HepG2 (cell line): ENCODE measurements around the gene PAPPA. TPM values are rescaled to one million over a fixed set of nuclear protein-coding genes. Genes with fewer than 3 reads are reported as not detected.

ENCODE experiments used
- ATAC-seq: fragments of 200-7000 bp; cut with Tn5 transposase; 3 replicates; pipeline ENCODE4 v1.9.1; 2020; ENCODE audit warnings: mild to moderate bottlenecking, moderate library complexity
- BruUV-seq: library from RNA; stranded (reverse); fragments of 400-500 nt; replicated peaks from 2 replicates; lab custom pipeline; 2021; lab: Mats Ljungman, UMichigan
- CTCF ChIA-PET: fragments of 300-600 bp; formaldehyde crosslinking; extraction: SDS; loops from one replicate; lab custom pipeline; 2021; ENCODE audit warnings: low total read pairs, inconsistent platforms, low intra/inter-chr PET ratio; lab: Yijun Ruan, JAX
- POLR2A ChIA-PET: fragments of 350-600 bp; sonication (Branson Sonifier 250); formaldehyde crosslinking; loops from one replicate; lab custom pipeline; 2020; ENCODE audit warnings: antibody characterized with exemption, inconsistent platforms; lab: Yijun Ruan, JAX
- DNase-seq: peaks from one replicate; pipeline ENCODE4 v3.0.0-alpha.2; 2015; ENCODE audit warnings: low spot score
- FAIRE-seq: peaks from 3 replicates; lab custom pipeline; 2011; peaks lifted over from hg19 to GRCh38; lab: Jason Lieb, UNC
- H2AFZ ChIP-seq: one replicate; pipeline ENCODE4 v1.6.1; 2011; ENCODE audit warnings: low read length, inconsistent platforms
- H3K27ac ChIP-seq: fragments of 300-600 bp; 3 replicates; pipeline ENCODE4 v1.8.0; 2011; ENCODE audit warnings: mixed run types, mild to moderate bottlenecking, mixed read lengths, low read length, inconsistent platforms; ENCODE audit not compliant: insufficient read depth; ENCODE audit errors: extremely low read length
- H3K27me3 ChIP-seq, 2 experiments: fragments of 200-600 bp in 1 of 2; 2 replicates in 1 of 2; 3 replicates in 1 of 2; pipeline versions ENCODE4 v1.6.0 to v1.8.0; 2011; ENCODE audit warnings: low read length in 2 of 2, mild to moderate bottlenecking in 2 of 2, moderate library complexity in 2 of 2, inconsistent platforms in 1 of 2; ENCODE audit not compliant: insufficient read depth in 2 of 2, control insufficient read depth in 1 of 2
- H3K36me3 ChIP-seq, 2 experiments: fragments of 200-600 bp in 1 of 2; replicated peaks in 1 of 2; 2 replicates in 1 of 2; 3 replicates in 1 of 2; pipeline versions ENCODE4 v1.5.1 to v1.8.0; 2011; ENCODE audit warnings: low read length in 2 of 2, inconsistent platforms in 1 of 2; ENCODE audit not compliant: insufficient read depth in 2 of 2, control insufficient read depth in 1 of 2
- H3K4me1 ChIP-seq: 2 replicates; pipeline ENCODE4 v1.5.1; 2012; ENCODE audit warnings: low read length, inconsistent platforms; ENCODE audit not compliant: insufficient read depth
- H3K4me2 ChIP-seq: 2 replicates; pipeline ENCODE4 v1.6.0; 2011; ENCODE audit warnings: low read depth, low read length, inconsistent platforms
- H3K4me3 ChIP-seq, 3 experiments: fragments of 200-600 bp in 1 of 3; sonication (generic), shearing (Covaris generic) in 1 of 3; replicated peaks in 1 of 3; 2 replicates each; pipeline ENCODE4 v1.5.1; 2011 to 2016; ENCODE audit warnings: low read length in 3 of 3, inconsistent platforms in 2 of 3, low read depth in 2 of 3, mild to moderate bottlenecking in 2 of 3, control low read depth in 1 of 3, mixed read lengths in 1 of 3; ENCODE audit not compliant: insufficient read depth in 1 of 3
- H3K79me2 ChIP-seq: one replicate; pipeline ENCODE4 v1.6.1; 2011; ENCODE audit warnings: low read length, inconsistent platforms; ENCODE audit not compliant: insufficient read depth
- H3K9ac ChIP-seq: 2 replicates; pipeline ENCODE4 v1.6.0; 2011; ENCODE audit warnings: mild to moderate bottlenecking, low read depth, low read length, inconsistent platforms; ENCODE audit not compliant: insufficient read depth
- H3K9me3 ChIP-seq: 2 replicates; pipeline ENCODE4 v1.5.1; 2012; ENCODE audit warnings: mild to moderate bottlenecking, low read length
- H4K20me1 ChIP-seq: 2 replicates; pipeline ENCODE4 v1.6.0; 2011; ENCODE audit warnings: inconsistent platforms, mild to moderate bottlenecking, low read length, moderate library complexity; ENCODE audit not compliant: insufficient read depth
- ESRRA ChIP-seq: sonication (generic); formaldehyde crosslinking; IDR thresholded peaks from 2 replicates; pipeline ENCODE4 v1.5.1; 2020; ENCODE audit warnings: mild to moderate bottlenecking, low read depth, missing genetic modification reagents
- NRL ChIP-seq: sonication (generic); formaldehyde crosslinking; IDR thresholded peaks from 2 replicates; pipeline ENCODE4 v1.5.0; 2020; ENCODE audit warnings: missing genetic modification reagents, mild to moderate bottlenecking, moderate library complexity, borderline replicate concordance
- SETDB1 ChIP-seq: sonication (generic); formaldehyde crosslinking; IDR thresholded peaks from 2 replicates; pipeline ENCODE4 v1.5.1; 2020; ENCODE audit warnings: missing genetic modification reagents, mild to moderate bottlenecking, borderline replicate concordance
- SUZ12 ChIP-seq: fragments of 150-350 bp; IDR thresholded peaks from 2 replicates; pipeline ENCODE4 v1.6.1; 2014; ENCODE audit warnings: low read depth, low read length
- ZBTB38 ChIP-seq: sonication (generic); formaldehyde crosslinking; IDR thresholded peaks from 2 replicates; pipeline ENCODE4 v1.5.1; 2020; ENCODE audit warnings: mild to moderate bottlenecking, missing genetic modification reagents
- ZNF205 ChIP-seq: IDR thresholded peaks from 2 replicates; pipeline ENCODE4 v1.6.1; 2018; ENCODE audit warnings: missing biosample characterization, missing genetic modification reagents
- ZNF619 ChIP-seq: sonication (generic); formaldehyde crosslinking; IDR thresholded peaks from 2 replicates; pipeline ENCODE4 v1.4.0; 2020; ENCODE audit warnings: mild to moderate bottlenecking, missing genetic modification reagents
- WGBS: methylation state at CpG from one replicate; pipeline ENCODE4 v1.1.6; 2017; ENCODE audit warnings: low lambda C conversion rate; 5-methylcytosine and 5-hydroxymethylcytosine counted together
- in situ Hi-C: cut with HindIII; loops from 2 replicates; pipeline ENCODE4 v1.10.0; 2017; ENCODE audit warnings: low pct_unique_long_range_greater_than_20kb; ENCODE audit not compliant: extremely low pct_ligation_motif_present
- intact Hi-C: fragments of 100-400 bp; cut with micrococcal nuclease; formaldehyde crosslinking; loops from one replicate; pipeline ENCODE4 v1.10.0; 2022; ENCODE audit not compliant: unreplicated experiment
- polyA plus RNA-seq, 8 experiments: library from polyadenylated mRNA; depleted of rRNA in 3 of 8; stranded (reverse) in 7 of 8; unstranded in 1 of 8; fragments of >200 nt; fragmentation: Illumina TruSeq in 4 of 8; extraction: Trizol in 4 of 8; gene quantifications; 2 replicates each; pipeline versions ENCODE4 v1.2.1 to v1.2.3, GENCODE V29; 2011 to 2016; ENCODE audit warnings: low read depth in 4 of 8, missing spikeins in 1 of 8, mixed read lengths in 1 of 8; ENCODE audit not compliant: insufficient read depth in 1 of 8
- total RNA-seq, 5 experiments: library from RNA; depleted of rRNA; stranded (reverse); fragments of >200 nt; fragmentation: Illumina TruSeq; extraction: Trizol; gene quantifications; 2 replicates each; pipeline ENCODE4 v1.2.3, GENCODE V29; 2016; ENCODE audit warnings: low read depth in 1 of 5
- TF ChIP-seq, protein P1 (sequence below): sonication (generic); formaldehyde crosslinking; IDR thresholded peaks from 2 replicates; pipeline ENCODE4 v1.5.0; 2020; ENCODE audit warnings: missing genetic modification reagents
- TF ChIP-seq, protein P2 (sequence below): sonication (generic); formaldehyde crosslinking; IDR thresholded peaks from 2 replicates; pipeline ENCODE4; 2020; ENCODE audit warnings: missing genetic modification reagents, mild to moderate bottlenecking, borderline replicate concordance

The PAPPA gene
- total and polyA plus RNA-seq, 2 of the 13 experiments (the other 11 are each of a cell fraction or from before 2014, with no cell fraction given), result 0.09 to 0.11 TPM

DNA sequence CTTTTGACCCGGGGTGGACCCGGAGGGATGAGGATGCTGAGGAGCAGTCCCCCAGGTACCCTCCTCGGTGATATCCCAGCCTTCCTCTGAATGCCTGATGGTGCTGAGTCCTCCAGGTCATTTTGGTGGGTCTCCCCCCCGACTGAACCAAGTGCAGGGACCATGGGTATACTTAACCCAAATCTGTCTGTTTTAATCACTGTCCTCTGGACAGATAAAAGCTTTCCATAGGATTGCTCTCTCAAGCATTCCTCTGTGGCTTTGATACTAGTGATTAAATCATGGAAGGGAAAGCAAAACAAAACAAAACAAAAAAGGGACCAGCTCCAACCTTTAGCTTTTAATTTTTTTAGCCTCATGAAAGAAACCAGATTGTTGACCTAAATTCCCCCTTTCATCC is 26.0 kb downstream of the PAPPA start:
- Histone ChIP-seq H3K27me3 (0 out of 5 replicates have a peak, but pooled peaks cover 0 to 9% of the 10 kb centered on the region in 2 experiments), H3K4me1 (no peaks in the 10 kb centered on the region), H3K36me3 (no peaks in the 10 kb centered on the region), H3K4me2 (no peak overlapping the region), H3K9me3 (no peaks in the 10 kb centered on the region), H3K4me3 (no peak overlapping the region), H3K27ac (no peak overlapping the region), H3K9ac (no peak overlapping the region), H2AFZ (no peak overlapping the region), H4K20me1 (no peaks in the 10 kb centered on the region), H3K79me2 (no peaks in the 10 kb centered on the region)
- 0% methylated on average over 4 of the region's 4 CpGs for WGBS
- ChIA-PET CTCF (no interaction called here), POLR2A (no interaction called here)
- in situ Hi-C loops (no loop called here), intact Hi-C loops (no loop called here)
- TF ChIP-seq ZNF205 (CRISPR knock-in tag) (no peak), NRL (CRISPR knock-in tag) (no peak), SUZ12 (no peak), SETDB1 (CRISPR knock-in tag) (no peak), ESRRA (CRISPR knock-in tag) (no peak)
- TF ChIP-seq, protein P1, sequence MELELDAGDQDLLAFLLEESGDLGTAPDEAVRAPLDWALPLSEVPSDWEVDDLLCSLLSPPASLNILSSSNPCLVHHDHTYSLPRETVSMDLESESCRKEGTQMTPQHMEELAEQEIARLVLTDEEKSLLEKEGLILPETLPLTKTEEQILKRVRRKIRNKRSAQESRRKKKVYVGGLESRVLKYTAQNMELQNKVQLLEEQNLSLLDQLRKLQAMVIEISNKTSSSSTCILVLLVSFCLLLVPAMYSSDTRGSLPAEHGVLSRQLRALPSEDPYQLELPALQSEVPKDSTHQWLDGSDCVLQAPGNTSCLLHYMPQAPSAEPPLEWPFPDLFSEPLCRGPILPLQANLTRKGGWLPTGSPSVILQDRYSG (CRISPR knock-in tag), result no peak
- FAIRE-seq (no peak), ATAC-seq (no peak), DNase-seq (no peak)
- BruUV-seq, result no TSS peak

GRCh38 chr9:116181853-116182610 is 28.4 kb downstream of the PAPPA start:
- ATAC-seq (no peak), FAIRE-seq (no peak), DNase-seq (no peak)
- no peak overlapping the region for H3K4me2 ChIP-seq
- no peak for TF ChIP-seq ZNF619
- TF ChIP-seq ESRRA (CRISPR knock-in tag), result no peak
- no peak for TF ChIP-seq ZBTB38 (CRISPR knock-in tag)
- TF ChIP-seq, protein P2, sequence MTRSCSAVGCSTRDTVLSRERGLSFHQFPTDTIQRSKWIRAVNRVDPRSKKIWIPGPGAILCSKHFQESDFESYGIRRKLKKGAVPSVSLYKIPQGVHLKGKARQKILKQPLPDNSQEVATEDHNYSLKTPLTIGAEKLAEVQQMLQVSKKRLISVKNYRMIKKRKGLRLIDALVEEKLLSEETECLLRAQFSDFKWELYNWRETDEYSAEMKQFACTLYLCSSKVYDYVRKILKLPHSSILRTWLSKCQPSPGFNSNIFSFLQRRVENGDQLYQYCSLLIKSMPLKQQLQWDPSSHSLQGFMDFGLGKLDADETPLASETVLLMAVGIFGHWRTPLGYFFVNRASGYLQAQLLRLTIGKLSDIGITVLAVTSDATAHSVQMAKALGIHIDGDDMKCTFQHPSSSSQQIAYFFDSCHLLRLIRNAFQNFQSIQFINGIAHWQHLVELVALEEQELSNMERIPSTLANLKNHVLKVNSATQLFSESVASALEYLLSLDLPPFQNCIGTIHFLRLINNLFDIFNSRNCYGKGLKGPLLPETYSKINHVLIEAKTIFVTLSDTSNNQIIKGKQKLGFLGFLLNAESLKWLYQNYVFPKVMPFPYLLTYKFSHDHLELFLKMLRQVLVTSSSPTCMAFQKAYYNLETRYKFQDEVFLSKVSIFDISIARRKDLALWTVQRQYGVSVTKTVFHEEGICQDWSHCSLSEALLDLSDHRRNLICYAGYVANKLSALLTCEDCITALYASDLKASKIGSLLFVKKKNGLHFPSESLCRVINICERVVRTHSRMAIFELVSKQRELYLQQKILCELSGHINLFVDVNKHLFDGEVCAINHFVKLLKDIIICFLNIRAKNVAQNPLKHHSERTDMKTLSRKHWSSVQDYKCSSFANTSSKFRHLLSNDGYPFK (CRISPR knock-in tag), result no peak
- H3K9ac ChIP-seq, result no peak overlapping the region
- H4K20me1 ChIP-seq, result no peaks in the 10 kb centered on the region
- H3K79me2 ChIP-seq, result no peaks in the 10 kb centered on the region
- BruUV-seq, result no TSS peak
- ChIA-PET POLR2A (no interaction called here), CTCF (no interaction called here)
- intact Hi-C loops (no loop called here), in situ Hi-C loops (no loop called here)
- H3K9me3 ChIP-seq, result no peaks in the 10 kb centered on the region
- H2AFZ ChIP-seq, result no peak overlapping the region
- H3K27ac ChIP-seq, result no peak overlapping the region
- H3K4me1 ChIP-seq, result no peaks in the 10 kb centered on the region
- no peak overlapping the region for H3K4me3 ChIP-seq
- 0 out of 5 replicates have a peak, but pooled peaks cover 0 to 9% of the 10 kb centered on the region in 2 experiments for H3K27me3 ChIP-seq
- WGBS, result 0% methylated on average over 3 of the region's 3 CpGs
- no peaks in the 10 kb centered on the region for H3K36me3 ChIP-seq
